SKM-1 treated with dmso at 0.1 percent for 144 hours (cell line): ENCODE measurements around the gene TMTC1.

Source experiments
- DNase-seq: peaks from one replicate; lab custom pipeline; 2025; ENCODE audit not compliant: unreplicated experiment; lab: John Stamatoyannopoulos, UW

Gene TMTC1

GRCh38 chr12:29620030-29620429 is 163.7 kb downstream of the TMTC1 start:
- DNase-seq: no peak

- no peak for DNase-seq
These were observed 166.3 kb downstream of the TMTC1 start for GRCh38 chr12:29617407-29617803.

- no peak for DNase-seq
These were observed 166.9 kb downstream of the TMTC1 start for GRCh38 chr12:29616664-29617406.

GRCh38 chr12:29614694-29615325 is 168.9 kb downstream of the TMTC1 start:
- DNase-seq: no peak

- no peak for DNase-seq
These were observed 170.8 kb downstream of the TMTC1 start for GRCh38 chr12:29612912-29613311.

GRCh38 chr12:29611906-29612305 is 171.8 kb downstream of the TMTC1 start:
- no peak for DNase-seq

GRCh38 chr12:29610473-29611170 is 173.1 kb downstream of the TMTC1 start:
- DNase-seq: no peak

GRCh38 chr12:29609431-29610215 is 174.1 kb downstream of the TMTC1 start:
- no peak for DNase-seq

- DNase-seq: no peak
These were observed 175.2 kb downstream of the TMTC1 start for GRCh38 chr12:29608581-29608980.

- DNase-seq: no peak
These were observed 184.4 kb downstream of the TMTC1 start for GRCh38 chr12:29599381-29599780.

GRCh38 chr12:29595071-29595755 is 188.5 kb downstream of the TMTC1 start:
- DNase-seq: no peak

GRCh38 chr12:29593001-29593400 is 190.7 kb downstream of the TMTC1 start:
- DNase-seq: no peak

- DNase-seq: no peak
These were observed 192.4 kb downstream of the TMTC1 start for GRCh38 chr12:29591140-29592020.

- no peak for DNase-seq
These were observed 193.9 kb downstream of the TMTC1 start for GRCh38 chr12:29589851-29590250.

- DNase-seq: no peak
These were observed 194.4 kb downstream of the TMTC1 start for GRCh38 chr12:29589286-29589820.

GRCh38 chr12:29582677-29583272 is 201.0 kb downstream of the TMTC1 start:
- no peak for DNase-seq

GRCh38 chr12:29582146-29582545 is 201.6 kb downstream of the TMTC1 start:
- DNase-seq: no peak

- DNase-seq: no peak
These were observed 202.1 kb downstream of the TMTC1 start for GRCh38 chr12:29581631-29582030.

- no peak for DNase-seq
These were observed 202.8 kb downstream of the TMTC1 start for GRCh38 chr12:29580971-29581370.
